CD4-positive, alpha-beta memory T cell (primary cell): ENCODE data around the gene HBZ. TPM values are rescaled to one million over a fixed set of nuclear protein-coding genes. Genes with fewer than 3 reads are reported as not detected.

ENCODE experiments used
- CTCF ChIA-PET: fragments of 350-600 bp; sonication (Branson Sonifier 250); formaldehyde crosslinking; loops from one replicate; lab custom pipeline; 2021; ENCODE audit warnings: inconsistent platforms; ENCODE audit not compliant: partially characterized antibody; lab: Charles Lee
- POLR2A ChIA-PET: fragments of 350-600 bp; sonication (Branson Sonifier 250); formaldehyde crosslinking; loops from one replicate; lab custom pipeline; 2021; ENCODE audit not compliant: partially characterized antibody; lab: Charles Lee
- DNase-seq, 5 donors: peaks; one replicate each; pipeline versions ENCODE4 v3.0.0 to v3.0.0-alpha.2; 2020 to 2022; ENCODE audit warnings: mixed read lengths in 1 of 5
- H3K27ac ChIP-seq: one replicate; pipeline ENCODE4 v1.7.0; 2013; ENCODE audit warnings: low read depth, low read length
- H3K27me3 ChIP-seq: 2 replicates; pipeline ENCODE4 v1.7.0; 2013; ENCODE audit warnings: mild to moderate bottlenecking, low read length, moderate library complexity; ENCODE audit not compliant: insufficient read depth
- H3K36me3 ChIP-seq: 2 replicates; pipeline ENCODE4 v1.7.0; 2013; ENCODE audit warnings: mild to moderate bottlenecking, low read length, moderate library complexity; ENCODE audit not compliant: insufficient read depth
- H3K4me1 ChIP-seq: 2 replicates; pipeline ENCODE4 v1.7.0; 2013; ENCODE audit warnings: mild to moderate bottlenecking, low read length, moderate library complexity; ENCODE audit not compliant: insufficient read depth
- H3K4me3 ChIP-seq, 2 donors: one replicate each; pipeline ENCODE4 v1.7.0; 2013; ENCODE audit warnings: low read length in 2 of 2, mild to moderate bottlenecking in 1 of 2
- H3K9me3 ChIP-seq, 2 donors: one replicate each; pipeline ENCODE4 v1.7.0; 2013; ENCODE audit warnings: low read length in 2 of 2, control low read depth in 1 of 2; ENCODE audit not compliant: control insufficient read depth in 1 of 2
- H3K27ac Mint-ChIP-seq, 7 donors: one replicate each; pipeline ENCODE4 v1.8.0; 2020 to 2021; ENCODE audit warnings: mixed read lengths in 7 of 7, mild to moderate bottlenecking in 6 of 7, inconsistent platforms in 3 of 7, moderate library complexity in 3 of 7
- H3K27me3 Mint-ChIP-seq, 2 donors: one replicate each; pipeline ENCODE4 v1.8.0; 2020 to 2021; ENCODE audit warnings: mixed read lengths in 2 of 2
- H3K36me3 Mint-ChIP-seq, 2 donors: one replicate each; pipeline ENCODE4 v1.8.0; 2020 to 2021; ENCODE audit warnings: mixed read lengths in 2 of 2, inconsistent platforms in 1 of 2, mild to moderate bottlenecking in 1 of 2
- H3K4me1 Mint-ChIP-seq, 4 donors: one replicate each; pipeline ENCODE4 v1.8.0; 2020 to 2021; ENCODE audit warnings: mixed read lengths in 4 of 4, mild to moderate bottlenecking in 1 of 4
- H3K4me3 Mint-ChIP-seq, 8 donors: one replicate each; pipeline ENCODE4 v1.8.0; 2020 to 2021; ENCODE audit warnings: mixed read lengths in 8 of 8, mild to moderate bottlenecking in 7 of 8, moderate library complexity in 6 of 8, inconsistent platforms in 3 of 8
- H3K9me3 Mint-ChIP-seq, 8 donors: one replicate each; pipeline ENCODE4 v1.8.0; 2020 to 2021; ENCODE audit warnings: mixed read lengths in 8 of 8, mild to moderate bottlenecking in 5 of 8, inconsistent platforms in 3 of 8, moderate library complexity in 1 of 8
- intact Hi-C: fragments of 100-400 bp; cut with micrococcal nuclease; formaldehyde crosslinking; loops from one replicate; pipeline ENCODE4 v1.15.1; 2023
- polyA plus RNA-seq, 2 donors: library from polyadenylated mRNA; unstranded; fragments of 300-500 nt; fragmentation: Illumina TruSeq; gene quantifications; one replicate each; pipeline ENCODE4 v1.2.3, GENCODE V29; 2021
- total RNA-seq, 2 experiments: library from RNA; stranded (reverse); gene quantifications; one replicate each; pipeline ENCODE4 v1.2.3, GENCODE V29; 2021

HBZ gene
- total and polyA plus RNA-seq, 4 experiments from 2014 or later = not detected

DNA sequence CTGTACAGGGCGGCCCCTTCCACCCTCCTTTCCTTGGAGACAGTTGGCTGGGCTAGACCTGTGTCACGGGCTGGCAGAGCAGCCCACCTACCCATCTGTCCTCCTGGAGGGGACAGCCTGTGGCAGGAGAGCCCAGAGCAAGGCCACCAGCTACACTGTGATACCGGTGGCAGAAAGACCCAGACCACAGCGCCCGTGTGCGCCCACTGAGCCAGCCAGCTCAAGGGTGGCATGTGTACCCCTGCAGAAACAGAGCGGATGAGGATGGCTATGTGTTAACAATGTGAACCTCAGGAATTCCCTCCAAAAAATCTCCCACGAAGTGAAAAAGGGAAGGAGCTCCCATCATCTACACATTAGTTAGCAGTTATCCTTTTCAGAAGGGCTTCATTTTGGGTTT lies 34.9 kb downstream of the HBZ start:
- no peak for DNase-seq
- Mint-ChIP-seq H3K27ac (no peak overlapping the region), H3K4me3 (no peak overlapping the region), H3K27me3 (no peaks in the 10 kb centered on the region), H3K4me1 (peaks cover 0 to 4% (median 3%) of the 10 kb centered on the region in 4 donors), H3K9me3 (peaks cover 0 to 2% (median 0%) of the 10 kb centered on the region in 8 donors), H3K36me3 (peaks cover 19 to 38% of the 10 kb centered on the region in 2 donors)
- Histone ChIP-seq H3K36me3 (peaks cover 35% of the 10 kb centered on the region), H3K4me3 (no peak overlapping the region), H3K27ac (no peak overlapping the region), H3K9me3 (no peaks in the 10 kb centered on the region), H3K4me1 (no peaks in the 10 kb centered on the region), H3K27me3 (no peaks in the 10 kb centered on the region)
- ChIA-PET CTCF (interaction anchor here (0.9 kb wide), 1 partner anchor 9 kb away, joined by 3 read pairs; no protein-coding TSS in a partner anchor), POLR2A (no interaction called here)
- intact Hi-C loops = no loop called here

DNA sequence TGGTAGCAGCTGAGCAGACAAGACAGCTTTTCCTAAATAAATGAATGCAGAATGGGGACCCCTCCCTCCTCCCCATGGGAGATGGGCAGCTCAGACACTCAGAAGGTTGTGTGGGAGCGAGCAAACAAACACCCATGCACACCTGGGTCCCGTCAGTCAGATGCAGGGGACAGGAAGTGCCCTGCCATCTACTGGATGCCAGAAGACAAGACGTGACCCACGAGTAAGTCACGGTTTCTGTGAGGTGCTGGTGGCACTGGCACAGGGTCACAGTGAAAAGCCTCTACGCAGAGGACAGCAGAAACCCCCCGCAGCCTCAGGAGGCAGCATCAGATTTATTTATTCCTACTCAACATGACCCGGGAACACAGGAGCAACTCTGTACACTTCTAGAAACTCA lies 36.2 kb downstream of the HBZ start:
- H3K9me3 ChIP-seq = no peaks in the 10 kb centered on the region
- no peaks in the 10 kb centered on the region for H3K27me3 ChIP-seq
- H3K4me1 ChIP-seq = no peaks in the 10 kb centered on the region
- Mint-ChIP-seq H3K27me3 (no peaks in the 10 kb centered on the region), H3K36me3 (peaks cover 24 to 47% of the 10 kb centered on the region in 2 donors), H3K9me3 (peaks cover 0 to 2% (median 0%) of the 10 kb centered on the region in 8 donors), H3K4me1 (peaks cover 0 to 4% (median 3%) of the 10 kb centered on the region in 4 donors), H3K27ac (peak overlapping the region in 5 of 7 donors; percentile 22 to 78 (median 72)), H3K4me3 (no peak overlapping the region)
- ChIA-PET POLR2A (no interaction called here), CTCF (interaction anchor here (0.7 to 1.2 kb wide), 2 partner anchors 123 to 138 kb away, joined by 3 to 5 read pairs; no protein-coding TSS in a partner anchor)
- intact Hi-C loops = no loop called here
- no peak overlapping the region for H3K27ac ChIP-seq
- peaks cover 41% of the 10 kb centered on the region for H3K36me3 ChIP-seq
- no peak overlapping the region for H3K4me3 ChIP-seq
- DNase-seq = peak in 2 of 5 donors; percentile 21 to 28

DNA sequence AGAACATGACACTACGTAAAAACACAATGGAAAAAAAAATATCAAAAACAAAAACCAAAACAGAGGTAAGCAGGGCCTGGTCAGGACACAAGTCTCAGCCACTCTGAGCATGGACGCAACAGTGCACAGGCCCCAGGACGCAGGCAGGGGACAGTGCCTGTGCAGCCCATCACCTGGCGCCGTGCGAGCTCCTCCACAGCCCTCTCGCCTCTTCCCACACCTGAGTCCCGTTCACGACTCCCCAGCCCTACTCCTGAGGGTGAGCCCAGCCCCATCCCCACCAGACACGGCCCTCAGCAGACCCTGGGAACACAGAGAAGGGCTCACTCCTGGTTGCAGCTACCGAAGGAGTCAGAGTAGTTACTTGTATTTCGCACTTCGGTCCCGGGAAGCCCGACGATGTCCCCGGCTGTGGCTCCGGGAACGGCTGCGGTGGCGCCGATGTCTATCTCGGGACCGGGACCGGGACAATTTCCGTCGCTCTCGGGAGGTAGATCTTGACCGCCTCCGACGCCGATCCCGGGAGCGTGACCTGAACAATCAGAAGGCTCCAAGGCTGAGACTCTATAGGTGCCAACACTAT lies 37.3 kb downstream of the HBZ start:
- Histone ChIP-seq H3K27me3 (no peaks in the 10 kb centered on the region), H3K9me3 (no peaks in the 10 kb centered on the region), H3K4me3 (no peak overlapping the region), H3K27ac (no peak overlapping the region), H3K36me3 (peaks cover 49% of the 10 kb centered on the region), H3K4me1 (no peaks in the 10 kb centered on the region)
- intact Hi-C loops = no loop called here
- ChIA-PET CTCF (no interaction called here), POLR2A (no interaction called here)
- H3K36me3 Mint-ChIP-seq = peaks cover 25 to 55% of the 10 kb centered on the region in 2 donors
- H3K27ac Mint-ChIP-seq = peak overlapping the region in 1 of 7 donors; percentile 14
- H3K9me3 Mint-ChIP-seq = peaks cover 0 to 2% (median 0%) of the 10 kb centered on the region in 8 donors
- no peak overlapping the region for H3K4me3 Mint-ChIP-seq
- peaks cover 0 to 4% (median 3%) of the 10 kb centered on the region in 4 donors for H3K4me1 Mint-ChIP-seq
- H3K27me3 Mint-ChIP-seq = no peaks in the 10 kb centered on the region
- no peak for DNase-seq

DNA sequence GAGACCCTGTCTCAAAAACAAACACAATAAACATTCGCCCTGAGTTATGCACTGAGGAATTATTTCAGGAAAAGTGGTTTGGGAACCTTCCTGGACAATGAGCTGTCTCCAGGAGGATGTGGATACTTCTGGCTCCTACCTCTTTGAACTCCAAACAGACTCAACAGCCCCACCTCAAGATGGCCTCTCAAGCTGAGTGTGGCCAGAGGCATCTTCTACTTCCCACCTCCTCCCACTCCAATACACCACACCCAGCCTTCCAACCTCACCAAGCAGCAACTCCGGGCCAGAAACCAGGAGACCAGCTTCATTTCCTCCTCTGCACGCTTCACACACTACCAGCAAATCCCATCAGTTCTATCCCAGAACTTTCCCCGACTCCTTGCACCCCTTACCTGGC lies 39.4 kb downstream of the HBZ start:
- no peak overlapping the region for H3K4me3 ChIP-seq
- H3K4me3 Mint-ChIP-seq = no peak overlapping the region
- H3K4me1 ChIP-seq = no peaks in the 10 kb centered on the region
- peaks cover 60% of the 10 kb centered on the region for H3K36me3 ChIP-seq
- peaks cover 29 to 72% of the 10 kb centered on the region in 2 donors for H3K36me3 Mint-ChIP-seq
- CTCF ChIA-PET = interaction anchor here (0.5 to 2.0 kb wide), 5 partner anchors 9 to 306 kb away, joined by 3 to 5 read pairs (median 4); no protein-coding TSS in a partner anchor
- no peak overlapping the region for H3K27ac ChIP-seq
- H3K27me3 ChIP-seq = no peaks in the 10 kb centered on the region
- no peaks in the 10 kb centered on the region for H3K27me3 Mint-ChIP-seq
- peak overlapping the region in 5 of 7 donors; percentile 19 to 60 (median 36) for H3K27ac Mint-ChIP-seq
- peaks cover 0 to 4% (median 3%) of the 10 kb centered on the region in 4 donors for H3K4me1 Mint-ChIP-seq
- no peak for DNase-seq
- H3K9me3 Mint-ChIP-seq = peaks cover 0 to 2% (median 0%) of the 10 kb centered on the region in 8 donors
- no peaks in the 10 kb centered on the region for H3K9me3 ChIP-seq
- intact Hi-C loops = no loop called here
- POLR2A ChIA-PET = interaction anchor here (0.6 kb wide), 1 partner anchor 38 kb away, joined by 3 read pairs; the partner anchor contains the start of gene LUC7L

DNA sequence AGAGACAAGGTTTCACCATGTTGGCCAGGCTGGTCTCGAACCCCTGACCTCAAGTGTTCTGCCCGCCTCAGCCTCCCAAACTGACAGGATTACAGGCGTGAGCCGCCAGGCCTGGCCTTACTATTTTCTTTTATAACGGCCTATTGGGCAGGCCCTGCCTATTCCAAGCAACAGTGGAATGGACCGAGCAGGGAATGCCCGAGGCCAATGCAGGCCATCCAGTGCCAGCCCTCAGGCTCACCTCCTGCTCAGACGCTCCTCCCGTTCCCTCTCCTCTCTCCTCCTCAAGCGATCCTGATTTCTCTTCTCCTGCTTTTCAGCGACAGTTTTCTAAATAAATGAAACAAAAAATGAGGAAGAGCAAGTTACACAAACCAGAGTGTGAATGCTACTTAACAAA lies 40.2 kb downstream of the HBZ start:
- H3K9me3 ChIP-seq = no peaks in the 10 kb centered on the region
- ChIA-PET POLR2A (interaction anchor here (0.6 kb wide), 1 partner anchor 188 kb away, joined by 5 read pairs; no protein-coding TSS in a partner anchor), CTCF (interaction anchor here (1.1 to 2.0 kb wide), 2 partner anchors 11 to 96 kb away, joined by 5 read pairs; no protein-coding TSS in a partner anchor)
- H3K4me1 ChIP-seq = no peaks in the 10 kb centered on the region
- DNase-seq = no peak
- intact Hi-C loops = no loop called here
- peak overlapping the region in 1 of 7 donors; percentile 62 for H3K27ac Mint-ChIP-seq
- peaks cover 0 to 4% (median 3%) of the 10 kb centered on the region in 4 donors for H3K4me1 Mint-ChIP-seq
- H3K36me3 Mint-ChIP-seq = peaks cover 34 to 75% of the 10 kb centered on the region in 2 donors
- H3K27me3 ChIP-seq = no peaks in the 10 kb centered on the region
- H3K9me3 Mint-ChIP-seq = no peaks in the 10 kb centered on the region
- H3K4me3 Mint-ChIP-seq = no peak overlapping the region
- no peak overlapping the region for H3K27ac ChIP-seq
- H3K4me3 ChIP-seq = no peak overlapping the region
- H3K27me3 Mint-ChIP-seq = no peaks in the 10 kb centered on the region
- H3K36me3 ChIP-seq = peaks cover 66% of the 10 kb centered on the region

DNA sequence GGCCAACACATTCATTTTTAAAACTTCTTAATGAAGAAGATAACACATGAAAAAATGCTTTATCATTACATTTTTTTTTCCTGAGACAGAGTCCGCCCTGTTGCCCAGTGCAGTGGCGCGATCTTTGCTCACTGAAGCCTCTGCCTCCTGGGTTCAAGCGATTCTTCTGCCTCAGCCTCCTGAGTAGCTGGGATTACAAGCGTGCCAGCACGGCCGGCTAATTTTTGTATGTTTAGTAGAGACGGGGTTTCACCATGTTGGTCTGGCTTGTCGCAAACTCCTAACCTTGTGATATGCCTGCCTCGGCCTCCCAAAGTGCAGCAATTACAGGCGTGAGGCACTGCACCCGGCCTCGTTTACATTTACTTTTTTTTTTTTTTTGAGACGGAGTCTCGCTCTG lies 41.0 kb downstream of the HBZ start:
- H3K27ac Mint-ChIP-seq = no peak overlapping the region

DNA sequence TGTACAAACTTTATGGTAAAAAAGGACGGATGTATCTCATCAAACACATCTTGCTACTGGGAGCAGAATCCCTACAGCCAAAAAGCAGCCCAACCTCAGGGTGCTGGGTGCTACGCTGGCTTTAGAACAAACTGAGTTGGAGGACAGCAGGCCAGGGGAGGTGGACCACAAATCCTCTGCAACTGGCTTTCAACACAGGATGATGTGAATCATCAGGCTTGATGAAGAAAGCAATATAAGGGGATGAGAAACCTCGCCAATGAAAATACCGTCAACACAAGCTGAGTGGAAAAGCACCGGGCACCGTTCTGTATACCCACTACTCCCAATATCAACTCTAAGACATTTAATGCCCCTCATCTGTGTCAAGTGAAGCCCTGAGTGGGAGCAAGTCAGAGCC lies 42.1 kb downstream of the HBZ start:
- no peak overlapping the region for H3K4me3 Mint-ChIP-seq
- H3K9me3 Mint-ChIP-seq = no peaks in the 10 kb centered on the region
- H3K4me1 Mint-ChIP-seq = no peaks in the 10 kb centered on the region
- no peak overlapping the region for H3K27ac ChIP-seq
- CTCF ChIA-PET = no interaction called here
- POLR2A ChIA-PET = no interaction called here
- peaks cover 37 to 74% of the 10 kb centered on the region in 2 donors for H3K36me3 Mint-ChIP-seq
- no peaks in the 10 kb centered on the region for H3K27me3 Mint-ChIP-seq
- peaks cover 71% of the 10 kb centered on the region for H3K36me3 ChIP-seq
- intact Hi-C loops = no loop called here
- no peaks in the 10 kb centered on the region for H3K9me3 ChIP-seq
- H3K4me1 ChIP-seq = no peaks in the 10 kb centered on the region
- no peak for DNase-seq
- peak overlapping the region in 1 of 7 donors; percentile 15 for H3K27ac Mint-ChIP-seq
- H3K27me3 ChIP-seq = no peaks in the 10 kb centered on the region
- H3K4me3 ChIP-seq = no peak overlapping the region

More for the DNA sequence above, 41.0 kb downstream of the HBZ start:
- H3K9me3 Mint-ChIP-seq = no peaks in the 10 kb centered on the region
- peaks cover 70% of the 10 kb centered on the region for H3K36me3 ChIP-seq
- ChIA-PET POLR2A (no interaction called here), CTCF (no interaction called here)
- no peaks in the 10 kb centered on the region for H3K4me1 ChIP-seq
- H3K4me3 ChIP-seq = no peak overlapping the region
- peaks cover 0 to 4% (median 3%) of the 10 kb centered on the region in 4 donors for H3K4me1 Mint-ChIP-seq
- H3K36me3 Mint-ChIP-seq = peaks cover 36 to 77% of the 10 kb centered on the region in 2 donors
- H3K27me3 Mint-ChIP-seq = no peaks in the 10 kb centered on the region
- intact Hi-C loops = no loop called here
- H3K9me3 ChIP-seq = no peaks in the 10 kb centered on the region
- H3K27me3 ChIP-seq = no peaks in the 10 kb centered on the region
- no peak for DNase-seq
- H3K4me3 Mint-ChIP-seq = no peak overlapping the region
- no peak overlapping the region for H3K27ac ChIP-seq
